ENCODE data around the gene SLC15A3.
"Not testable (repeated sequence)": the region's sequence is repeated elsewhere in the genome, so short reads cannot be mapped to it uniquely, and the experiment has no call there.

The SLC15A3 gene

DNA sequence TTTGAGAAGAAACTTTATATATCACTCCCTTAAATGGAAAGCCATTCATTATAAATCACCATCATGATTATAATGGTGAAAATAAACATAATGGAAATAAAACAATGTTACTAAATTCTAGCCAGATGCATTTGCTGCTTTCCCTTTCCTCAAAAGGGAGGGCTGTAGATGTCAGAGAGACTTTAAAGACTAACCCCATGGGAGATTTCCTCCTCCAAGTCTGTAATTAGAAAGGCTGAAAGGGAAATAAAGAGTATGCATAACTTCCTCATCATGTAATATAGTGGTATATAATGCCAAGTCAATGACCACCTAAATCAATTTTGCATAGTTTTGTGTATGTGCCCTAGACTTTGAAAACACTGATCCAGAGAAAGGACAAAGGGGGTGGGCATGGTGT is 25.9 kb upstream of the SLC15A3 start:
- DNase-seq (ENCODE audit: low spot score), result no peak
- in situ Hi-C loops (cut with MboI; ENCODE audit: low sequenced_read_pairs, unreplicated experiment), result no loop called here
- TF ChIP-seq, protein P1, sequence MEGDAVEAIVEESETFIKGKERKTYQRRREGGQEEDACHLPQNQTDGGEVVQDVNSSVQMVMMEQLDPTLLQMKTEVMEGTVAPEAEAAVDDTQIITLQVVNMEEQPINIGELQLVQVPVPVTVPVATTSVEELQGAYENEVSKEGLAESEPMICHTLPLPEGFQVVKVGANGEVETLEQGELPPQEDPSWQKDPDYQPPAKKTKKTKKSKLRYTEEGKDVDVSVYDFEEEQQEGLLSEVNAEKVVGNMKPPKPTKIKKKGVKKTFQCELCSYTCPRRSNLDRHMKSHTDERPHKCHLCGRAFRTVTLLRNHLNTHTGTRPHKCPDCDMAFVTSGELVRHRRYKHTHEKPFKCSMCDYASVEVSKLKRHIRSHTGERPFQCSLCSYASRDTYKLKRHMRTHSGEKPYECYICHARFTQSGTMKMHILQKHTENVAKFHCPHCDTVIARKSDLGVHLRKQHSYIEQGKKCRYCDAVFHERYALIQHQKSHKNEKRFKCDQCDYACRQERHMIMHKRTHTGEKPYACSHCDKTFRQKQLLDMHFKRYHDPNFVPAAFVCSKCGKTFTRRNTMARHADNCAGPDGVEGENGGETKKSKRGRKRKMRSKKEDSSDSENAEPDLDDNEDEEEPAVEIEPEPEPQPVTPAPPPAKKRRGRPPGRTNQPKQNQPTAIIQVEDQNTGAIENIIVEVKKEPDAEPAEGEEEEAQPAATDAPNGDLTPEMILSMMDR (IDR thresholded peaks at IDR 0.05; ENCODE audit: borderline replicate concordance, control extremely low read depth, extremely low read depth, insufficient read depth, missing control alignments), result no peak

DNA sequence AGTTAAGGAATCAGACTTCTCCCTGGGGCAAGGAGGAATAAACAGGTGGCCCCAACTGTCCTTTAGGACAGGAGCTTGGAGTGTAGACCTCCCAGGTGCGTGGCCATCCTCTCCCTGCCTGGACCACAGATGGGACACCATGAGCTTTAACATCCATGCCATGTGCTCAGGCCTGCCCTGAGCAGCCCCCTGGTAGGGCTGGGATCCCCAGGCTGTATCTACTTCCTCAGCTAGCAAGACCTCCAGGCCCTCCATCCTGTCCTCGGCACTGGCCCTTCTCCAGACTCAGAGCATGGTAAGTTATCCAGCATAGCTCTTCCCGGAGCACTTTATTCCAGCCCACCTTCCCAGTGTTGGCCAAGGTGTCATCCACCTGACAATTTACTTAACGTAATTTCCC is 25.2 kb upstream of the SLC15A3 start:
- TF ChIP-seq, protein P1 (IDR thresholded peaks at IDR 0.05; ENCODE audit: borderline replicate concordance, control extremely low read depth, extremely low read depth, insufficient read depth, missing control alignments), result no peak
- in situ Hi-C loops (cut with MboI; ENCODE audit: low sequenced_read_pairs, unreplicated experiment), result no loop called here
- no peak for DNase-seq (ENCODE audit: low spot score)

DNA sequence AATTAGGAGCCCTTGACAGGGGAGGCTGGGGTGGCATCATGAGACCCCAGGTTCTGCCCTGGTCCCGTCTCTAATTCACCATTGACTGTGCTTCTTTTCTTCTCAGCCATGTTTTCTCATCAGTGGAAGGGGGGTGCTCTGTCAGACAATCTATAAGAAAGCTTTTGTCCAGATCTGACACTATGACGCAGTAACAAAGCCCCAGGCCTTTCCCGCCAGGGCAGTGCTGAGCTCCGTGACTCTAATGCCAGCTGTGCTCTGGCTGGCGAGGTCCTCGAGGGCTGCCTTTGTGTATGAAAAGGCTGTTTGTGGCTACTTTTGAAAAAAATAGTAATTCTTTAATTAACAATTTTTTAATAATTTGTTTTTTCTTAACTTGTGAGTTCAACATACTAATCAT is 22.8 kb upstream of the SLC15A3 start:
- TF ChIP-seq, protein P1 (IDR thresholded peaks at IDR 0.05; ENCODE audit: borderline replicate concordance, control extremely low read depth, extremely low read depth, insufficient read depth, missing control alignments), result no peak
- no peak for DNase-seq (ENCODE audit: low spot score)
- in situ Hi-C loops (cut with MboI; ENCODE audit: low sequenced_read_pairs, unreplicated experiment), result no loop called here

DNA sequence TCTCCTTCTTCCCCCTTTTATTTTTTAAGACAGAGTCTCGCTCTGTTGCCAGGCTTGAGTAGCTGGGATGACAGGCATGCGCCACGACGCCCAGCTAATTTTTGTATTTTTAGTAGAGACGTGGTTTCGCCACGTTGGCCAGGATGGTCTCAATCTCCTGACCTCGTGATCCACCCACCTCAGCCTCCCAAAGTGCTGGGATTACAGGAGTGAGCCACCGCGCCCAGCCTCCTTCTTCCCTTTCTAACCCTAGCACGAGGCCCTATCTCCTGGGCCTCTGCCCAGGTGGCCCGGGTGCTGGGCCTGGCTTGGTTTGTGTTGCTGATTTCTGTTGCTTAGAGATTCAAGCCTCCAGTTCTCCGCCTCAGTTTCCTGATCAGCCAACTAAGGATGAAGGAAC is 22.3 kb upstream of the SLC15A3 start:
- in situ Hi-C loops (cut with MboI; ENCODE audit: low sequenced_read_pairs, unreplicated experiment); DNase-seq (ENCODE audit: low spot score): not testable (repeated sequence)

DNA sequence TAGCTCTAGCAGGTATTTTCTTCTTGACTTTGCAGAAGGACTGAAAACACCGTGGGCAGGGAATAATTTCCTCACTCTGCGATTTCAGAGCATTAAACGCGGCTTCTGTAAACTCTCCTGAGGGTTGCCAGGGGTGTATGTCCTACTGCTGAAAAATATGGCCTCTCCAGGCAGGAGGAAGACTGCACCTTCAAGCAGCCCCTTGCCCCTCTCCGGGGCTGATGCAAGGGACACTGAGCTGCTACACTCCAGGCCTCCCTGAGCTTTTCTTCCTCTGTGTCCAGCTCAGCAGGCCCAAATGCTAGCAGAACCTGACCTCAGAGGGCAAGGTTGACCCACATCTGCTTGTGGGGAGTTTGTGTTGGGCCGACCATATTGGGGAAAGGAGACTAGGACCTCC is 21.7 kb upstream of the SLC15A3 start:
- no peak for DNase-seq (ENCODE audit: low spot score)
- in situ Hi-C loops (cut with MboI; ENCODE audit: low sequenced_read_pairs, unreplicated experiment), result no loop called here
- TF ChIP-seq, protein P1 (IDR thresholded peaks at IDR 0.05; ENCODE audit: borderline replicate concordance, control extremely low read depth, extremely low read depth, insufficient read depth, missing control alignments), result no peak

DNA sequence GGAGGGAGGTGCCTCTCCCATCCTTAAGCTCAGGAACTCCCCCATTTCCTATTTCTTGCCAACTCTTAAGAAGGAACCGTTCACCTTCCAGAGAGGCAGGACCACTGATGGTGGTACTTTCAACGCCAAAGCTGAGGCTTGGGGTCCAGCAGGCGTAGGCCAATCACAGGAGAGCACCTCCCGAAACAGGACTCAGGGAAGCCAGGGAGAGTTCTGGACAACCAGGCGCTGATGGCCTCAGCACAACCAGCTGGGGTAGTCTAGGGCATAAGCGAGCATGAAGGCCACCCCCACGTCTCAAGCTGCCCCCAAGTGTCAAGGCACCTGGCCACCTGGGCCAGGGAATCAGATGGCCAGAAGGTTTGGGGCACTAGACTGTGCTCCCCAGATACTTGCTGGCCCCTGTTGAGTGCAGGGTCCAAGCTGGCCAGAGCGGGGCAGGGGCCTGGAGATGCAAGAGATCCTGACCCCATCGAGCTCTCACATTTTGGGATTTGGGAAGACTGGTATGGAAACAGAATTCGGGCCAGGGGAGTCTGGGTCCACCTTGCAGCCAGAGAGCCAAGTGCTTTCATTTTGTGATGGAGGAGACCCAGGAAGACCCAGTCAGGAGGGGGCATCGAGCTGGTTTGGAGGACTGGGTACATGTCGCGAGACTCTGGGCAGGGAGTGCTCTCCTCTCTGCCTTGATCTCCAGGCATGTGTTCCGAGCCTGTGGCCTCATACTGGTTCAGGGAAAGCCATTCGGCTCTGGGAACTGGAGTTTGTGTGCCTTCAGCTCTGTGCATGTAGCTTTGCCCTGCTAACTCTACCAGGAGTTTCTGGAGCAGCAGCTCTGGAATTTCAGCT is 20.4 kb upstream of the SLC15A3 start:
- TF ChIP-seq, protein P1 (IDR thresholded peaks at IDR 0.05; ENCODE audit: borderline replicate concordance, control extremely low read depth, extremely low read depth, insufficient read depth, missing control alignments), result no peak
- in situ Hi-C loops (cut with MboI; ENCODE audit: low sequenced_read_pairs, unreplicated experiment), result no loop called here
- DNase-seq (ENCODE audit: low spot score), result no peak

DNA sequence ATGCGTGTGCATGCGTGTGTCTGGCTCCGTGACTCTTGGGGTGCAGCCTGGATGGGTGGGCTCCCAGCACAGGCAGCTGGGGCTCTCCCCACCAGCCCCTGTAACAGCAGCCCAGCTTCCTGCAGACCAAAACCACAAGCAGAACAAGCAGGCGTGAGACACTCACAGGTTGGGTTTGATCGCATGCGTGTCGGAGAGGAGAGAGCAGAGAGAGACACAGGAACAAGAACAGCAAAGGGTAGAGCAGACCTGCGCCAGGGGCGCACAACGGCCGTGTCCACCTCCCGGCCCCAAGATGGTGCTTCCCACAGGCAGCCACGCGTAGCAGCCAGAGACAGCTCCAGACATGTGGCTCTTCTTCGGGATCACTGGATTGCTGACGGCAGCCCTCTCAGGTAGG is 19.5 kb upstream of the SLC15A3 start, which contains the start of gene CD6:
Gene CD6 (plus strand): TSS at position 161 of the 400 bp plus-strand sequence. CDS start 186 bp downstream, at position 347.
- TF ChIP-seq, protein P1 (IDR thresholded peaks at IDR 0.05; ENCODE audit: borderline replicate concordance, control extremely low read depth, extremely low read depth, insufficient read depth, missing control alignments), result no peak
- in situ Hi-C loops (cut with MboI; ENCODE audit: low sequenced_read_pairs, unreplicated experiment), result no loop called here
- DNase-seq (ENCODE audit: low spot score), result peak; percentile 52
